NCI-H1694 treated with DMSO at 0.1 percent for 48 hours (cell line): ENCODE results near the gene TMEM179.
"Not testable (repeated sequence)": the region's sequence is repeated elsewhere in the genome, so short reads cannot be mapped to it uniquely, and the experiment has no call there.

Source experiments
- DNase-seq: peaks from one replicate; lab custom pipeline; 2025; lab: John Stamatoyannopoulos, UW

The TMEM179 gene

GRCh38 chr14:104637546-104638003, 33.0 kb upstream of the TMEM179 start:
- no peak for DNase-seq

- DNase-seq = not testable (repeated sequence)
These were observed 32.4 kb upstream of the TMEM179 start for GRCh38 chr14:104636846-104637545.

- no peak for DNase-seq
These were observed 31.6 kb upstream of the TMEM179 start for GRCh38 chr14:104636131-104636530.

GRCh38 chr14:104635717-104636116, 31.1 kb upstream of the TMEM179 start:
- DNase-seq = no peak

GRCh38 chr14:104634886-104635570, 30.5 kb upstream of the TMEM179 start:
- DNase-seq = no peak

GRCh38 chr14:104634138-104634760, 29.7 kb upstream of the TMEM179 start:
- no peak for DNase-seq

- DNase-seq = peak; percentile 89
These were observed 28.9 kb upstream of the TMEM179 start for GRCh38 chr14:104633276-104634137.

- no peak for DNase-seq
These were observed 28.2 kb upstream of the TMEM179 start for GRCh38 chr14:104632781-104633180.

- DNase-seq = no peak
These were observed 20.4 kb upstream of the TMEM179 start for GRCh38 chr14:104624939-104625338.

GRCh38 chr14:104614126-104614812, 9.7 kb upstream of the TMEM179 start:
- DNase-seq = no peak

- DNase-seq = no peak
These were observed 7.3 kb upstream of the TMEM179 start for GRCh38 chr14:104611881-104612280.

GRCh38 chr14:104610749-104611310, 6.3 kb upstream of the TMEM179 start:
- no peak for DNase-seq

GRCh38 chr14:104609666-104610065, 5.1 kb upstream of the TMEM179 start:
- DNase-seq = no peak

GRCh38 chr14:104603711-104604401, 716 bp downstream of the TMEM179 start:
- no peak for DNase-seq

- DNase-seq = no peak
These were observed 1.6 kb downstream of the TMEM179 start for GRCh38 chr14:104602933-104603325.

- DNase-seq = no peak
These were observed 2.1 kb downstream of the TMEM179 start for GRCh38 chr14:104602315-104602932.

- peak; percentile 95 for DNase-seq
These were observed 2.8 kb downstream of the TMEM179 start for GRCh38 chr14:104601786-104602185.

- no peak for DNase-seq
These were observed 3.8 kb downstream of the TMEM179 start for GRCh38 chr14:104600805-104601204.

GRCh38 chr14:104600141-104600643, 4.4 kb downstream of the TMEM179 start:
- DNase-seq = peak; percentile 93

- no peak for DNase-seq
These were observed 5.1 kb downstream of the TMEM179 start for GRCh38 chr14:104599446-104599845.
